ENCODE data around the gene OR6C1. TPM values are rescaled to one million over a fixed set of nuclear protein-coding genes. Genes with fewer than 3 reads are reported as not detected.

OR6C1 gene
- not detected in 2 replicates for total RNA-seq

DNA sequence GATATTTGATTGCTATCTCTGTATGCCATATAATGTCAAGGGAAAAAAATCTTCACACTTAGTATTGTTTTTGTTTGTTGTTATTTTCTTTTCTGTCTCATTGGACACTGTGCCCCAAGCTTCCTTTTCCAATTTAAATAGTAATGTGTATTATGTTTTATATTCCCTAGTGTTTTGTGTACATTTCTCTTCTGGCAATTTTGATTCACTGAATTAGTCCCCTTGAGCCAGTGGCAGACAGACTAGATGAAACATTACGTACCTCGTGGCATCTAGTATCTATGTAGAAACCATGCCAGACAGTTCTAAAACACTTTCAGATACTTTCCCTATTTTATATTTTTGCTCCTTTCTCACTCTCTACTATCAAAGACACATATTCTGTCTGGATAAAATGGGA, at the start of gene OR6C1:
Gene OR6C1, plus strand, starts transcription at position 301 of the 400 bp plus-strand sequence. CDS start 6,257 bp downstream, outside the sequence.

DNA sequence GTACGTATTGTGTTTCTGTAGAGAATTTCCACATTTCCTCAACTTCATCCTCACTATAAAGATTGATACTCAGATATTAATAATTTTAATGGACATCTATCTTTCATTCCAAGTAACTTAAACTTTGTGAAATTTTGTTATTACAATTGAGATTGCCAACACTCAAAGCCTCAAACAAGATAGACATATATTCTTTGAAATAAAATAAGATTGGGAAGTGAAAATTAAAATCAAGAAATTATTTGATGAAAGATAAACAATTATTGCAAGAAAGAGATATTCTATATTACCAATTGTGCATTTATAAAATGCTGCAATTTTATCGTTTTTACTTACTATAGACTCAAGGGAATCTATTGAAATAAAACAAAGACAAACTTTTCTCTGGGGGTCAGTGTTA, 17.7 kb upstream of the OR6C1 start, which contains the start of gene OR6C6:
Gene OR6C6, minus strand, starts transcription at position 101 of the 400 bp plus-strand sequence. CDS start 1,337 bp downstream, outside the sequence.

DNA sequence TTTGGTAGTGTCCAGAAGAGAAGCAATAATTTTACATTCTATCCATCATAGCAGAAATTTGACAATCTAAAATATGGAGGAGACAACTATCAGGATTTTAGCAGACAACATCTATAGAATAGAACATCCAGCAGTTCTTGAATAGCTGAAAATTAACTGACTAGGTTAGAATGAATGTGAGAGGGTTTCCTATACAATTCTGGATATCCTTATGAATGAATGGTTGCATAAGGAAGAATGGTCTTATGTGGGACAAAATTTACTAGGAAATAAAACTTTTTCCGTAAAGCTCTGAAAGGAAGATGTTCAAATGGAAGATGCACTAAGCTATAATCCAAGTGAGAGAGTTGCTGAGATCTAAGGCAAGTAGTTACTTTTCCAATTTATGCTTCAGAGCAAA, 16.3 kb downstream of the OR6C1 start, which contains the start of gene OR6C3:
Gene OR6C3, plus strand, starts transcription at position 301 of the 400 bp plus-strand sequence. CDS start 955 bp downstream, outside the sequence.

DNA sequence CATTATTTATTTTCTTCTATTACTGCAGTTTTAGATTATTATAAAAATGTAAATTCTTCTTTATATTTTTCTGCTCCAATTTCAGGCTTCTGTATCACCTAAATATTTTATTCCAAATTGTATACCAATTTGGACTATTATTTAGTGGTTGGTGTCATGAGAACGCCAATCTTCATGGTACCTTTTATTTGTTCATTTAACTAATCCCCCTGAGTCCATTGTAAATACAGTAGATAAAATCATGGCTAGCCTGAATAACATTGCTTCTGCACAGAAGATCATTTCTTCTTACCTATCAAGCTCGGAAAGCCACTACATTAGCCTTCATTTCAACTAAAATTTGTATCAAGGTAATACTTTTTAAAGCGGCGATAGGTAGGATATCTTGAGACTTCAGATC, 48.5 kb downstream of the OR6C1 start, which contains the start of gene OR6C75:
Gene OR6C75, plus strand, starts transcription at position 301 of the 400 bp plus-strand sequence. CDS start 2,136 bp downstream, outside the sequence.

Other genes with a start within 250 kb of the OR6C1 start
- gene OR9K2, start 187.9 kb upstream of the OR6C1 start, total RNA-seq = not detected in 2 replicates
- not detected in 2 replicates for gene OR10A7, start 93.3 kb upstream of the OR6C1 start, total RNA-seq
- gene OR6C74, start 69.7 kb upstream of the OR6C1 start, total RNA-seq = not detected in 2 replicates
- gene OR6C6, start 17.8 kb upstream of the OR6C1 start, total RNA-seq = not detected in 2 replicates
- gene OR6C3, start 16.4 kb downstream of the OR6C1 start, total RNA-seq = not detected in 2 replicates
- not detected in 2 replicates for gene OR6C75, start 48.6 kb downstream of the OR6C1 start, total RNA-seq
- gene OR6C65, start 86.2 kb downstream of the OR6C1 start, total RNA-seq = not detected in 2 replicates
- gene OR6C76, start 111.9 kb downstream of the OR6C1 start, total RNA-seq = not detected in 2 replicates
- gene OR6C2, start 129.7 kb downstream of the OR6C1 start, total RNA-seq = not detected in 2 replicates
- not detected in 2 replicates for gene OR6C70, start 155.8 kb downstream of the OR6C1 start, total RNA-seq
- not detected in 2 replicates for gene OR6C68, start 178.0 kb downstream of the OR6C1 start, total RNA-seq
- not detected in 2 replicates for gene OR6C4, start 235.3 kb downstream of the OR6C1 start, total RNA-seq